GM13977 (cell line): ENCODE results near the gene ZC3H12C.

Experiments
- DNase-seq: peaks from one replicate; pipeline ENCODE4 v3.0.0; 2012; ENCODE audit warnings: low spot score
- in situ Hi-C: fragments of 300-500 bp; cut with MboI; formaldehyde crosslinking; loops from one replicate; pipeline ENCODE4 v1.12.0; 2022; ENCODE audit warnings: low sequenced_read_pairs, low pct_unique_long_range_greater_than_20kb, mixed read lengths, inconsistent platforms; ENCODE audit not compliant: unreplicated experiment
- TF ChIP-seq, protein P1 (sequence below): IDR thresholded peaks from 2 replicates; pipeline ENCODE4 v1.5.1; 2012; ENCODE audit warnings: mild to moderate bottlenecking, control low read depth; ENCODE audit not compliant: insufficient read depth; ENCODE audit errors: extremely low read depth, missing control alignments

The ZC3H12C gene

DNA sequence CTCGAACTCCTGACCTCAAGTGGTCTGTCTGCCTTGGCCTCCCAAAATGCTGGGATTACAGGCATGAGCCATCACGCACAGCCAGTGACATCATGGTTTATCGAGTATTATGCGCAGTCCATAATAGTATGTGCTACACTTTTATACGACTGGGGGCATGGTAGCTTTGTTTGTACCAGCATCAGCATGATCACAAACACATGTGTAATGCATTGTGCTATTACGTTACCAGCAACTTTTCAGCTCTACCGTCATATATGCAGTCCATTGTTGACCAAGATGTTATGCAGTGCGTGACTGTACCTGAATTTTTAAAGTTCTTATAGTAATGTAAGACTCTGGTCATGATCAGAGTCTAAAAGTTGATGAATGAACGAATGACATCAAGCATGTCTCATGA is 67.9 kb downstream of the ZC3H12C start:
- TF ChIP-seq, protein P1, sequence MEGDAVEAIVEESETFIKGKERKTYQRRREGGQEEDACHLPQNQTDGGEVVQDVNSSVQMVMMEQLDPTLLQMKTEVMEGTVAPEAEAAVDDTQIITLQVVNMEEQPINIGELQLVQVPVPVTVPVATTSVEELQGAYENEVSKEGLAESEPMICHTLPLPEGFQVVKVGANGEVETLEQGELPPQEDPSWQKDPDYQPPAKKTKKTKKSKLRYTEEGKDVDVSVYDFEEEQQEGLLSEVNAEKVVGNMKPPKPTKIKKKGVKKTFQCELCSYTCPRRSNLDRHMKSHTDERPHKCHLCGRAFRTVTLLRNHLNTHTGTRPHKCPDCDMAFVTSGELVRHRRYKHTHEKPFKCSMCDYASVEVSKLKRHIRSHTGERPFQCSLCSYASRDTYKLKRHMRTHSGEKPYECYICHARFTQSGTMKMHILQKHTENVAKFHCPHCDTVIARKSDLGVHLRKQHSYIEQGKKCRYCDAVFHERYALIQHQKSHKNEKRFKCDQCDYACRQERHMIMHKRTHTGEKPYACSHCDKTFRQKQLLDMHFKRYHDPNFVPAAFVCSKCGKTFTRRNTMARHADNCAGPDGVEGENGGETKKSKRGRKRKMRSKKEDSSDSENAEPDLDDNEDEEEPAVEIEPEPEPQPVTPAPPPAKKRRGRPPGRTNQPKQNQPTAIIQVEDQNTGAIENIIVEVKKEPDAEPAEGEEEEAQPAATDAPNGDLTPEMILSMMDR = no peak
- in situ Hi-C loops = no loop called here
- DNase-seq = no peak

DNA sequence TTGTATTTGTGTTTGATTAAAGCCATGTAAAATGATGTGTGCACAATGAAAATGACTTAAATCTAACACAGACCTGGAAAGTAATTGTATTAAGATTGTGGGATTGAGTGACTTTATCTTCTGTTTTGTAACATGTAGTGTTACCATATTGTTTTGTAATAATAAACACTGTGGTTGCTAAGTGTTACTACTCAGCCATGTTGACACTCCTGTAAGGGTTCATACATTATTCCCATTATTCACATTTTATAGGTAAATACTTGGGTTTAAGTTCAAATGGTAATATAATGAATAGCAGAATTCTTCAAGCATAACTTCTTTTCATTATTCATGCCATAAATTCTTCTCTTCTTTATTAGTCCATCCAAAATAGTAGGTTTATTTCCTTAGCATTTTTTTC is 69.0 kb downstream of the ZC3H12C start:
- TF ChIP-seq, protein P1 = no peak
- in situ Hi-C loops = no loop called here
- no peak for DNase-seq

DNA sequence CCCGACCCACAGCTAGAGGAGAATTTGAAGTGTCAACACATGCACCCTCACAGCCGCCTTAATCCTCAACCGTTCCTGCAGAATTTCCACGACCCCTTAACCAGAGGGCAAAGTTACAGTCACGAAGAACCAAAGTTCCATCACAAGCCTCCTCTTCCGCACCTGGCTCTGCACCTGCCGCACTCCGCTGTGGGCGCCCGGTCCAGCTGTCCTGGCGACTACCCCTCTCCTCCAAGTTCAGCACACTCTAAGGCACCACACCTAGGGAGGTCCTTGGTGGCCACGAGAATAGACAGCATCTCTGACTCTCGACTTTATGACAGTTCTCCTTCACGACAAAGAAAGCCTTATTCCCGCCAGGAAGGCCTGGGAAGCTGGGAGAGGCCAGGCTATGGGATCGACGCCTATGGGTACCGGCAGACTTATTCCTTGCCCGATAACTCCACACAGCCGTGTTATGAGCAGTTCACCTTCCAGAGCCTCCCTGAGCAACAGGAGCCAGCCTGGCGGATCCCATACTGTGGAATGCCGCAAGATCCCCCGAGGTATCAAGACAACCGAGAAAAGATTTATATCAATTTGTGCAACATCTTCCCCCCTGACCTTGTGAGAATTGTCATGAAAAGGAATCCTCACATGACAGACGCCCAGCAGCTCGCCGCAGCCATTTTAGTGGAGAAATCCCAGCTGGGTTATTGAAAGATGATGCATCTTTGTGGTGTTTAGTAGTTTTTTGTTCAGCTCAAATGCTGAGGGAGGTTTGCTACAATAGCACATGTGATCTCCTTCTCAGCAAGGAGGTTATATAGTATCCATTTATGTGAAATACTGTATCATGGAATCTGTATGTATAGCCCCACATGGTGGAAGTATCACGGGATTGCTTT is 72.1 kb downstream of the ZC3H12C start:
- TF ChIP-seq, protein P1 = no peak
- in situ Hi-C loops = no loop called here
- DNase-seq = no peak

DNA sequence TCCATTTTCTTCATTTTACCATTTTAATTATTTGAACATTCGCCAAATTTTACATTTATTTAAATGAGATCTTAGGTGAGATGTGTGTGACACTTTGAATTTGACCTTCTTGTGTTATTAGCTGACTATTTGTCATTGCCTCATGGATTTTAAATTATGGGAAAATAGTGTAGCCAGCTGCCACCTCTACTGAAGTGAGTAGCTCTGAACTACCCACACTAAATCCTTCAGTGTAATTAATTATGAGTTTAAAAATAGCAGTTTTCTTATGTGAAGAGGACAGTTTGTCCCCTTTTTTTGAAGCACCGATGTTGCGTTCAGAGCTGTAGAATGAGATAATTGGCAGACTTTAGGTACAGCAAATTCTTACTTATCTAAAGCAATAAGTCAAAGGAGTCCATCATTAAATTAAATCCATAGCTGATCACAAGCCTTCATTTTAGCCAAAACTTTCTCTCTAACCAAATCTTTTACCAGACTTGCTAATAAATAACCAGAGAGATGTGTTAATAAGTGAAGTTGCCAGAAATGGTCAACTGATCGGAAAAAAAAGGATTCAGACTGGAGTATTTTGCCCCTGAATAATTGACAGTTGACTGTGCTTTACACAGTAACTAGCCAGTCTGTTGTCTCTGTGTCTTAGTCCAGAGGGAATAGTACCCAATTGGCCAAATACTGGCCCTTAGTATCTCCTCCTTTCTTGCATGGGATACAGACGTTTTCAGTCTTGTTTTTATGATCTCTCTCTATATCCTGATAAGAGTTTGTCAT is 75.0 kb downstream of the ZC3H12C start:
- TF ChIP-seq, protein P1 = no peak
- in situ Hi-C loops = no loop called here
- no peak for DNase-seq

DNA sequence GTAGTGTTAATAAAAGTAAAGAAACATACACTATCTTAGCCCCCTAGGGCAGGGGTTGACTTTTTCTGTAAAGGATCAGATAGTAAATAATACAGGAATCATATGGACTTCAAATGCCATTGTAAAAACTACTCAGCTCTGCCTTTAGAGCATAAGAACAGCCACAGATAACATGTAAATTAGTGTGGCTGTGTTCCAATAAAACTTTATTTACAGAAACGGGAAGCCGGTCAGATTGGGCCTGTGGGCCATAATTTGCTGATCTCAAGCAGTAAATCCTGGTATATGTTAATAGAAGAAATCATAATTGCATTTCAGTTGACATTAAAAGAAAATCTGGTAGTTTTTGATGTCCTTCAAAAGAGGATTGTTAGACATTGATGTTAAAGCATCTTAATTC is 76.5 kb downstream of the ZC3H12C start:
- no peak for DNase-seq
- TF ChIP-seq, protein P1 = no peak
- in situ Hi-C loops = no loop called here

DNA sequence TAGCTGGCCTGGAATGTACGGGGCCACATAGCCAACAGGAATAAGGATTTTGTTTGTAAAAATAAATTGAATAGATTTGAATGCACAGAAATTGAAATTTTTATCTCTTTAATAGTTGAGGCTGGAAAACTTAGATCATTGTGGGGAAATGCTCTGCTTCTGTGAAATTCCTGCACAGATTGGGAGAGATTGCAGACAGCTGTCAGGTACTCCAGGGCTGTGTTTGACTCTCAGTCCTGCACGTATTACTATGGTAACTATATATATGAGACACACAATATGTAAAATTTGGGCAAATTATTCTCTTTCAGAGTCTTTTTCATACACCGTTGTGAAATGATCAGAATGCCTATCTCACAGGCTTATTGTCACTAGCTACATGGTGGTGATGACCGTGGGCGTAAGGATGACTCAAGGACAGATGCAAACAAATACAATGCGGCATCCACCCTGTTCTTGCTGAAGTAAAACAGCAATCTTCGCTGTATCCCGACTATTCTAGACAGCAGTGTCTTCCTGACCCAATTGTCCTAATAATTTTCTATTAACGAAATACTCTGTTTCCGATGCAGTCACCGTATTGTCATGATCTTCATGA is 79.4 kb downstream of the ZC3H12C start:
- no peak for DNase-seq
- in situ Hi-C loops = no loop called here
- TF ChIP-seq, protein P1 = no peak
